ENCODE data around the gene ETV3. TPM values are rescaled to one million over a fixed set of nuclear protein-coding genes. Genes with fewer than 3 reads are reported as not detected.

The ETV3 gene
- total RNA-seq, 1 experiment from 2014 or later: 21.2 TPM

DNA sequence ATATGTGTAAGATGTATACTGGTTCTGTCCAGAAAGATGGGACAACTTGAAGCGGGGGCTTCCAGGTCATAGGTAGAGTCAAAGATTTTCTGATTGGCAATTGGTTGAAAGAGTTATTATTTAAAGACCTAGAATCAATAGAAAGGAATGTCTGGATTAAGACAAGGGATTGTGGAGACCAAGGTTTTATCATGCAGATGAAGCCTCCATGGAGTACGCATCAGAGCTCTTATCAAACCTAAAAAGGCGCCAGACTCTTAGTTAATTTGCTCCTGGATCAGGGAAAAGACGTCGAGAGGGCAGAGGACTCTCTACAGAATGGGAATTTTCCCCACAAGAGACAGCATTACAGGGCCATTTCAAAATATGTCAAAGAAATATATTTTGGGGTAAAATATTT, 23.7 kb upstream of the ETV3 start:
- no TSS peak for BruUV-seq (replicated peaks)
- ATAC-seq: no peak
- Histone ChIP-seq H4K20me1 (ENCODE audit: insufficient read depth) (no peaks in the 10 kb centered on the region), H3K9me2 (ENCODE audit: insufficient read depth) (no peaks in the 10 kb centered on the region), H3K4me3 (replicated peaks in 1 of 2; ENCODE audit: low read depth in 1 of 2, low read length in 2 of 2) (no peak overlapping the region), H3K9me3 (ENCODE audit: control insufficient read depth in 1 of 2, insufficient read depth in 1 of 2, low read depth in 1 of 2, low read length in 2 of 2) (no peaks in the 10 kb centered on the region), H3K36me3 (ENCODE audit: control insufficient read depth in 1 of 2, insufficient read depth in 2 of 2, low read length in 2 of 2) (no peaks in the 10 kb centered on the region), H3K27ac (ENCODE audit: low read depth, low read length) (no peak overlapping the region), H3K27me3 (ENCODE audit: insufficient read depth, low read length) (no peaks in the 10 kb centered on the region), H3K4me1 (ENCODE audit: control insufficient read depth in 1 of 2, insufficient read depth in 2 of 2, low read length in 2 of 2) (peaks cover 0 to 7% of the 10 kb centered on the region in 2 experiments; a peak in 2 of 4 replicates), H2AFZ (ENCODE audit: low read depth, low read length, poor library complexity, severe bottlenecking) (no peak overlapping the region), H3K4me2 (ENCODE audit: low read length) (no peak overlapping the region), H3K79me2 (ENCODE audit: insufficient read depth, low read length) (no peaks in the 10 kb centered on the region), H3K9ac (ENCODE audit: low read length) (no peak overlapping the region)
- ChIA-PET POLR2A (no interaction called here), CTCF (no interaction called here), RAD21 (ENCODE audit: low non-redundant PET in 1 of 2, low total read pairs in 2 of 2, uncharacterized antibody in 2 of 2, unreplicated experiment in 2 of 2) (no interaction called here)
- DNase-seq (ENCODE audit: low read depth, low spot score): no peak
- intact Hi-C loops (cut with micrococcal nuclease): loop anchor here (10.0 kb wide), 1 partner anchor 963 kb away; a partner anchor contains a TSS
- TF ChIP-seq RAD21 (IDR thresholded peaks at IDR 0.05; ENCODE audit: low read depth): no peak
- TF ChIP-seq CEBPB (IDR thresholded peaks at IDR 0.05; ENCODE audit: low read depth): no peak
- no peak for TF ChIP-seq ELF1 (IDR thresholded peaks at IDR 0.05; ENCODE audit: borderline replicate concordance, low read depth)
- TF ChIP-seq, protein P1, sequence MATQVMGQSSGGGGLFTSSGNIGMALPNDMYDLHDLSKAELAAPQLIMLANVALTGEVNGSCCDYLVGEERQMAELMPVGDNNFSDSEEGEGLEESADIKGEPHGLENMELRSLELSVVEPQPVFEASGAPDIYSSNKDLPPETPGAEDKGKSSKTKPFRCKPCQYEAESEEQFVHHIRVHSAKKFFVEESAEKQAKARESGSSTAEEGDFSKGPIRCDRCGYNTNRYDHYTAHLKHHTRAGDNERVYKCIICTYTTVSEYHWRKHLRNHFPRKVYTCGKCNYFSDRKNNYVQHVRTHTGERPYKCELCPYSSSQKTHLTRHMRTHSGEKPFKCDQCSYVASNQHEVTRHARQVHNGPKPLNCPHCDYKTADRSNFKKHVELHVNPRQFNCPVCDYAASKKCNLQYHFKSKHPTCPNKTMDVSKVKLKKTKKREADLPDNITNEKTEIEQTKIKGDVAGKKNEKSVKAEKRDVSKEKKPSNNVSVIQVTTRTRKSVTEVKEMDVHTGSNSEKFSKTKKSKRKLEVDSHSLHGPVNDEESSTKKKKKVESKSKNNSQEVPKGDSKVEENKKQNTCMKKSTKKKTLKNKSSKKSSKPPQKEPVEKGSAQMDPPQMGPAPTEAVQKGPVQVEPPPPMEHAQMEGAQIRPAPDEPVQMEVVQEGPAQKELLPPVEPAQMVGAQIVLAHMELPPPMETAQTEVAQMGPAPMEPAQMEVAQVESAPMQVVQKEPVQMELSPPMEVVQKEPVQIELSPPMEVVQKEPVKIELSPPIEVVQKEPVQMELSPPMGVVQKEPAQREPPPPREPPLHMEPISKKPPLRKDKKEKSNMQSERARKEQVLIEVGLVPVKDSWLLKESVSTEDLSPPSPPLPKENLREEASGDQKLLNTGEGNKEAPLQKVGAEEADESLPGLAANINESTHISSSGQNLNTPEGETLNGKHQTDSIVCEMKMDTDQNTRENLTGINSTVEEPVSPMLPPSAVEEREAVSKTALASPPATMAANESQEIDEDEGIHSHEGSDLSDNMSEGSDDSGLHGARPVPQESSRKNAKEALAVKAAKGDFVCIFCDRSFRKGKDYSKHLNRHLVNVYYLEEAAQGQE (IDR thresholded peaks at IDR 0.05; ENCODE audit: low read depth): no peak
- TF ChIP-seq YY1 (IDR thresholded peaks at IDR 0.05; ENCODE audit: extremely low read depth, insufficient replicate concordance, low read depth, low read length): no peak
- no peak for TF ChIP-seq POLR2A (IDR thresholded peaks at IDR 0.05; ENCODE audit: borderline replicate concordance, extremely low read depth, insufficient read depth, insufficient read length)
- TF ChIP-seq, protein P2, sequence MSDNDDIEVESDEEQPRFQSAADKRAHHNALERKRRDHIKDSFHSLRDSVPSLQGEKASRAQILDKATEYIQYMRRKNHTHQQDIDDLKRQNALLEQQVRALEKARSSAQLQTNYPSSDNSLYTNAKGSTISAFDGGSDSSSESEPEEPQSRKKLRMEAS (IDR thresholded peaks at IDR 0.05): no peak
- no peak for TF ChIP-seq FOSL1 (IDR thresholded peaks at IDR 0.05; ENCODE audit: low read depth)
- TF ChIP-seq, protein P3, sequence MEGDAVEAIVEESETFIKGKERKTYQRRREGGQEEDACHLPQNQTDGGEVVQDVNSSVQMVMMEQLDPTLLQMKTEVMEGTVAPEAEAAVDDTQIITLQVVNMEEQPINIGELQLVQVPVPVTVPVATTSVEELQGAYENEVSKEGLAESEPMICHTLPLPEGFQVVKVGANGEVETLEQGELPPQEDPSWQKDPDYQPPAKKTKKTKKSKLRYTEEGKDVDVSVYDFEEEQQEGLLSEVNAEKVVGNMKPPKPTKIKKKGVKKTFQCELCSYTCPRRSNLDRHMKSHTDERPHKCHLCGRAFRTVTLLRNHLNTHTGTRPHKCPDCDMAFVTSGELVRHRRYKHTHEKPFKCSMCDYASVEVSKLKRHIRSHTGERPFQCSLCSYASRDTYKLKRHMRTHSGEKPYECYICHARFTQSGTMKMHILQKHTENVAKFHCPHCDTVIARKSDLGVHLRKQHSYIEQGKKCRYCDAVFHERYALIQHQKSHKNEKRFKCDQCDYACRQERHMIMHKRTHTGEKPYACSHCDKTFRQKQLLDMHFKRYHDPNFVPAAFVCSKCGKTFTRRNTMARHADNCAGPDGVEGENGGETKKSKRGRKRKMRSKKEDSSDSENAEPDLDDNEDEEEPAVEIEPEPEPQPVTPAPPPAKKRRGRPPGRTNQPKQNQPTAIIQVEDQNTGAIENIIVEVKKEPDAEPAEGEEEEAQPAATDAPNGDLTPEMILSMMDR (IDR thresholded peaks at IDR 0.05 in 2 of 3, conservative IDR thresholded peaks at IDR 0.05 in 1 of 3; ENCODE audit: borderline replicate concordance in 1 of 3, insufficient read depth in 1 of 3, low read depth in 2 of 3, low read length in 2 of 3): no peak
- no peak for TF ChIP-seq JUND (IDR thresholded peaks at IDR 0.05)
- no peak for TF ChIP-seq POLR2AphosphoS5 (IDR thresholded peaks at IDR 0.05; ENCODE audit: low read depth, low read length)
- no peak for TF ChIP-seq CBX3 (IDR thresholded peaks at IDR 0.05; ENCODE audit: low read depth)
- TF ChIP-seq EZH2phosphoT487 (IDR thresholded peaks at IDR 0.05; ENCODE audit: borderline replicate concordance): no peak
- TF ChIP-seq SIN3A (IDR thresholded peaks at IDR 0.05; ENCODE audit: low read depth): no peak
- no peak for TF ChIP-seq ZFX (IDR thresholded peaks at IDR 0.05)
